GM21723 (cell line): ENCODE data around the gene ODAM.
"Not testable (repeated sequence)": the region's sequence is repeated elsewhere in the genome, so short reads cannot be mapped to it uniquely, and the experiment has no call there.

Source experiments
- ATAC-seq: cut with Tn5 transposase; IDR thresholded peaks from one replicate; pipeline ENCODE4 v1.9.1; 2021; ENCODE audit warnings: mild to moderate bottlenecking, moderate library complexity; ENCODE audit not compliant: unreplicated experiment

ODAM gene

DNA sequence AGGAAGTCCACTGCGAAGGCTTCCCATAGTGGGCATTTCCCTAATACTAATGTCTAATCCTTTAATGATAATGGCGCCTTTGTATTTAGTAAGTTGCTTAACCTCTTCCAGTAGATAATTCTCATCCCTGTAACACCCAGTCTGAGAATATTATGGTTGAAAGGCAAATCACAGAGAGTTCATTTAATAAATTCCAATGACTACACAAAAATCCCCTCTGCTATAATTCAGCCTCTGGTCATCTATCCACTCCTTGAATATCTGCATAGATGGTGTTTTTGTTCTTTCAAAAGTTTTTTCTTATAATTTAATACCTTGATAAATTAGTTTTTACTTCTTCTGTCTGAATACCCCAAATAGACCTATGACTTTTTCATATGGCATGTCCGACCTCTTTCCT lies 25.9 kb downstream of the ODAM start:
- not testable (repeated sequence) for ATAC-seq

DNA sequence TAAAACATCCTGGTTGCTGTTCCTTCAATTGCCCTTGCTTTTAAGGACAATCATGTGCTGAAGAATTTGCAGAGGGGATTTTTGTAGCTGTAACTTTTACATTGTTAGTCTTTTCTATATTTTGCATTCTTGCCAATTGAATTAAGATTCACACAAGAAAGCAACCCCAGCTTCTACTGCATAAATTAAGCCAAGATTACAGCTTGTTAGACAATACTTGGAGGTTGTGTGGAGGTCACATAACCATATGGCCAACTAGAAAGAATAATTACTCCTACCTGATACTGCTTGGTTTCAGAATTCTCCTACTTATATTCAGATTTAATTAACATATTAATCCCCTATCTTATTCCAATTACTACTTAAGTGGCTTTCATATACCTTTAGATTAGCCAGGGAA lies 26.3 kb downstream of the ODAM start:
- not testable (repeated sequence) for ATAC-seq

DNA sequence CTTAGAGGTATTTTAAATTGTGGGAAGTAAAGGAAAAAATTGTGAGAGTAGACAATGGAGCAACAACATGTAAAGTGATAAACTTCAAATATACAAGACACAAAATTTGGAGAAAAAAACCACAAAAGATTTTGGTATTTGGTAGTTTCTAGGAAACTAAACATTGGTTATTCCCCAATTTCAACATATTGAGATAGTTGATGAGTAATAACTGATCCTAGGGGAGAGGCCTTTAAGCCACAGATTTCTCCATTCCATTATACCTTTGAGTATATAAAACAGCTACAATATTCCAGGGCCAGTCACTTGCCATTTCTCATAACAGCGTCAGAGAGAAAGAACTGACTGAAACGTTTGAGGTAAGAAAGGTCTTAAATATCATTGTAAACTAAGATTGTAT lies 30.3 kb downstream of the ODAM start, which contains the start of gene FDCSP:
Gene FDCSP, plus strand, starts transcription at position 301 of the 400 bp plus-strand sequence. CDS start 5,071 bp downstream, outside the sequence.
- ATAC-seq: no peak

DNA sequence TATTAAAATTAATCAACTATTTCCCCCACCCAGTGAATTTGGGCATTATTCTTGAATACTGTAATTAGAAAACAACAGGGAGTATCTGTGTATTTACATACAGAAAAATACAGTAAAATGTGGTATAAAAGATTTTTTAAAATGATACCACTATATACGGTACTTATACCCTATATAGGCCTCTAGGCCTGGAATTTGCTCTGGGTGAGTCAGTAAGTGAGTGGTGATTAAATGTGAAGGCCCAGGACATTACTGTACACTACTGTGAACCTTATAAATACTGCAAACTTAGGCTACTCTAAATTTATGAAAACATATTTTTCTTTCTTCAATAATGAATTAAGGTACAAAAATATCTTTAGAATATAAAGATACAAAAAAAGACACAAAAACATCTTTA lies 40.6 kb downstream of the ODAM start:
- no peak for ATAC-seq

DNA sequence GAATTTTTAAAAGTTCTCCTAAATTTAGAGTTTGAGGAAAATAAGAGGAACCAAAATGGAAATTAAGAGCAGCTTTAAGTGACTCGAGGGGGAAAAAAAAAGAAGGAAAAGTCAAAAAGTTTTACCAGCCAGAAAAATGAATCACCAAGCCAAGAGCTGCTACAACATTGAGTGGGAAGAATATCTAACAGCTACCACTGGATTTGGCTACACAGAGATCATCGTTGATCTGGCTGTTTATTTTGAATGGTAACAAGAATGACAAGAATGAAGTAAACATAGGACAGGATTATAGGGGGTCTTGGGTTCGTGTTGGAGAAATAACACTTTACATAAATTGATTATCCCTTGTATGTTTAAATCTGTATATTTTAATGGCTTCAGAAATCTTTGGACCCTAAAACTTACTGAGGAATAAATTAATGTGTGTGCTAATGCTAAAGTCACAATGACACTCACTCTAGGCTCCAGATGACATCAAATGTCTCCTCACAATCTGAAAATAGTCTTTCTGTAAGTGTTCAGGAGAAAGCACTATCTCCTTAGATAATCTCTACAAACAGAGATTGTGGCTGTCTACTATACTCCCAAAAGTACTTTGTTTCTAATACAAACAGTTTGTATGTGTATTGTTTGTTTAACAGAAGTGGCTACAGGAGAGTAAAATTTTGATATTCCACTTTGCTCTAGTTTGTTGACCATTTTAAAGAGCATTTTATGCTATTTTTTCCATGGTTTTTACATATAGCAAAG lies 43.8 kb downstream of the ODAM start:
- no peak for ATAC-seq

DNA sequence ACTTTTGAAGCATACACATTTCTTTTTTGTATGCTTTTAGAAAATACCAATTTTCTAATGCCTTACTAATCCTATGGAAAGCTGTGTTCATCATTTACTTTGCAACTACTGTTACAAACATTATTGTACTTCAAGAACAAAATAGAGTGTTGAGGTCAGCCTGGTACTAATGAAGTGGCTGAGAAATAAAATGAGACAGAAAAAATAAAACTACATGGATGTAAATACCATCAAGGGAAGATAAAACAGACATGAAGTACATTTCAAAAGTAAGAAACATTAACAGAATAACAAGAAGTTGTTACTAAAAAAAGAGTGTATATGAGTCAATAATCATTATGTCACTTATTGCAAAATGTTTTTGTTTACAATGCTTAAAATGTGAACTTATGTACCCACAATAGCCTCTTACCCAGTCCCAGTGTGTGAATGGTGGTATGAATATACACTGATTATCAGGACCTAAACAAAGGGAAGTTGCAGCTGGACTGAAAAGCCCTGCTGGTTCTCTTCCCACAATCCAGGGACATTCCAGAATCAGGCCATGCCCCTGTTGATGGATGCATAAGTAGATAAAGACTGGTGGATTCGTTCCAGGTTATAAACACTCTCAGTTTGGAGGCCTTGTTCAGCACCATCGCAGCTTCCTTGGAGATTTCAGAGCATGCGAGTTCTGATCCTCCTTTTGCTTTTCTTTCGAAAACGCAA lies 44.5 kb downstream of the ODAM start:
- no peak for ATAC-seq

DNA sequence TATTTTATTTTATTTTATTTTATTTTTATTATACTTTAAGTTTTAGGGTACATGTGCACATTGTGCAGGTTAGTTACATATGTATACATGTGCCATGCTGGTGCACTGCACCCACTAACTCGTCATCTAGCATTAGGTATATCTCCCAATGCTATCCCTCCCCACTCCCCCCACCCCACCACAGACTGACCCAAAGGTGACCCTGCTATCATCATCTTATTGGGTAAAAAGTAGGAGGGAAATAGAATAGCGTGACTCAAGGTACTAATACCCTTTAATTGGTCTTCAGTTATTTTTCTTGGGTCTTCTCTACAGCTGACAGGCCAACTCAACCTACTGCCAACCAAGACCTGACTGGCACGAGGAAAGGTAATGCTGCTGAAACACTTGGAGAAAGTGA lies 46.8 kb downstream of the ODAM start, which contains the start of gene CSN3:
Gene CSN3, plus strand, starts transcription at position 301 of the 400 bp plus-strand sequence. CDS start 2,223 bp downstream, outside the sequence.
- ATAC-seq: not testable (repeated sequence)

DNA sequence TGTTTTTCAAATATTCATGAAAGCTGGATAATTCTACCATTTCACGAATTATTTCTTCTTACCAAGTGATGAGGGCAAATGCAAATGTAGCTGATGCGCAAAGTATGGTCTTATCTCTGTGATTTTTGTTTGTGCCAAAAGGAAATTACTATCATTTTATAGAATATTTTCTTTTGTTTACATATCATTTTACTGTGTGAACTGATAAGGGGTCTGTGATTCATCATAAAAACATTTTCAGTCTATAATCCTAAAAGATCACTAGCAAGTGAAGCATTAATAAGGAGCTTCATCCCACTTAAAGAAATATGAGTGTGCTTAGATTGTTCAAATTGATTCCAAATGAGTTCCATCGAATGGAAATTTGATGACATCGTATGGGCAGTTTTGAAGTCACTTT lies 47.6 kb downstream of the ODAM start:
- ATAC-seq: no peak

DNA sequence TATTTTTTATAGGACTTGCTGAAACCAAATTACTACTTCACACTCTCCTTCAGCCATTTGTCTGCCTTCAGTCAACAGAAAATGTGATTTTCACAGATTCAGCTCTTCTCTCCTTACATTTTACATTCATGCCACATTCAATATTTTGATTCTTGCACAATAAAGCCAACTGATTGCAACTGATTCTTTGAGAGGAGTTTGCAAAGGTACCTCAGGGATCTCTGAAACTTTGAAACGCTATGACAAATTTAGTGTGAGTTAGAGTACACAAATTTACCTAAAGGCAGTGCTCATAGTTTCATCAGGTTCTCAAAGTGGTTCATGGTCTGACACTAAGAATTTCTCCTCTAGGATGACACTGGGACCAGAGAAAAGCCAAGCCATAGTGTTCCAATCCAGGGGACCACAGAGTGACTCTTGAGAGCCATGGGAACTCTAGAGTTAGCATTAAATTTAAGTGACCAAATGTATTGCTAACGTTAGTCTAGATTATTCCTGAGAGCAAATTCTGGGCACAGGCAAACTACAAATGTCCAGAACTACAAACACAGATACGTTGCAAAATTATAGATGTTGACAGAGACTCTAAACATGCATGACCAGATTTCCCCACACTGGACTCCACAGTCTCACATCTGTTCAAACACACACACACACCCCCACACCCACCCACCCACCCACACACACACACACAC lies 55.9 kb downstream of the ODAM start:
- no peak for ATAC-seq

DNA sequence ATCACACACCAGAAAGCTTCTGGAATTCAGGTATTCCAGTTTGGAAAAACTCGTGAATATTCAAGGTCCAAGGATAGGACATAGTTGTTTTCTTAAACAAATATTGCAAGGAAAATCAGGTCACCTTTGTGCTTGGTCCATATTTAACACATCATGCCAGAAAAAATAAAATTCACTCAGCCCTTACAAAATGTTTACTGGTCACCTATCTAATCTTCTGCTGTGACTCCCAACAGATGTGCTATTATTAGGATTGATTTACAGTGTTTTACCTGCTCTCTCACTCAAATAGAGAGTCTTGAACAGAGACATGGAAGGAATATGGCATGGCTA lies 56.4 kb downstream of the ODAM start:
- no peak for ATAC-seq
